NB4 (cell line): ENCODE results near the gene NAGS.

Experiments used
- POLR2A ChIP-seq: IDR thresholded peaks from 2 replicates; pipeline ENCODE4 v1.6.1; 2011; ENCODE audit warnings: mild to moderate bottlenecking; ENCODE audit not compliant: insufficient read length; ENCODE audit errors: extremely low read depth
- TF ChIP-seq, protein P1 (sequence below): IDR thresholded peaks from one replicate; pipeline ENCODE4 v1.5.1; 2012; ENCODE audit warnings: low read depth, low read length
- TF ChIP-seq, protein P2 (sequence below): IDR thresholded peaks from 2 replicates; pipeline ENCODE4 v1.6.1; 2011; ENCODE audit warnings: low read depth, low read length

DNA sequence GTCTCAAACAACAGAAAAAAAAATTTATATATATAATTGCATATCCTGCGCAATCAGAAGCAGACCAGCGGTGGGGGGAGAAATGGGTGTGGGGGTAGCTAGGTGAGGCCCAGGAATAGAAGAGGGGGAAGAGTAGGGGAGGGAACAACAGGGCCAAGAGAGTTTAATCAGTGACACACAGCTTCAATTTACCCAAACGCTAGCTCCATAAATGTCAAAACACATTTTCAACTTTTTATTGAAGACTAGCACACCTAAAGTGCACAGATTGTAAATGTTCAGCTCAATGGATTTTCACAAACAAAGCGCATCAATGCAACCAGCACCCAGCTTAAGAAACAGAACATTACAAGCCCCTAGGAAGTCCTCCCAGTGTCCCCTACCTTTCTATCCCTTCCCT is 24.8 kb upstream of the NAGS start:
- TF ChIP-seq, protein P1, sequence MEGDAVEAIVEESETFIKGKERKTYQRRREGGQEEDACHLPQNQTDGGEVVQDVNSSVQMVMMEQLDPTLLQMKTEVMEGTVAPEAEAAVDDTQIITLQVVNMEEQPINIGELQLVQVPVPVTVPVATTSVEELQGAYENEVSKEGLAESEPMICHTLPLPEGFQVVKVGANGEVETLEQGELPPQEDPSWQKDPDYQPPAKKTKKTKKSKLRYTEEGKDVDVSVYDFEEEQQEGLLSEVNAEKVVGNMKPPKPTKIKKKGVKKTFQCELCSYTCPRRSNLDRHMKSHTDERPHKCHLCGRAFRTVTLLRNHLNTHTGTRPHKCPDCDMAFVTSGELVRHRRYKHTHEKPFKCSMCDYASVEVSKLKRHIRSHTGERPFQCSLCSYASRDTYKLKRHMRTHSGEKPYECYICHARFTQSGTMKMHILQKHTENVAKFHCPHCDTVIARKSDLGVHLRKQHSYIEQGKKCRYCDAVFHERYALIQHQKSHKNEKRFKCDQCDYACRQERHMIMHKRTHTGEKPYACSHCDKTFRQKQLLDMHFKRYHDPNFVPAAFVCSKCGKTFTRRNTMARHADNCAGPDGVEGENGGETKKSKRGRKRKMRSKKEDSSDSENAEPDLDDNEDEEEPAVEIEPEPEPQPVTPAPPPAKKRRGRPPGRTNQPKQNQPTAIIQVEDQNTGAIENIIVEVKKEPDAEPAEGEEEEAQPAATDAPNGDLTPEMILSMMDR = no peak
- TF ChIP-seq, protein P2, sequence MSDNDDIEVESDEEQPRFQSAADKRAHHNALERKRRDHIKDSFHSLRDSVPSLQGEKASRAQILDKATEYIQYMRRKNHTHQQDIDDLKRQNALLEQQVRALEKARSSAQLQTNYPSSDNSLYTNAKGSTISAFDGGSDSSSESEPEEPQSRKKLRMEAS = no peak
- TF ChIP-seq POLR2A = no peak
